Aorta (tissue), 5 donors: ENCODE results near the gene CLCNKA. TPM values are rescaled to one million over a fixed set of nuclear protein-coding genes. Genes with fewer than 3 reads are reported as not detected.

Experiments
- ATAC-seq: fragments of 200-7000 bp; cut with Tn5 transposase; one replicate; pipeline ENCODE4 v1.9.1; 2022; ENCODE audit warnings: moderate library complexity; ENCODE audit not compliant: low FRiP score
- DNase-seq, 2 donors: peaks; one replicate each; pipeline ENCODE4 v3.0.0-alpha.2; 2020
- H3K27ac ChIP-seq, 2 donors: one replicate each; pipeline ENCODE4 v1.5.1; 2013; ENCODE audit warnings: low read length in 2 of 2, mild to moderate bottlenecking in 2 of 2, moderate library complexity in 2 of 2, control low read depth in 1 of 2, inconsistent platforms in 1 of 2, low read depth in 1 of 2
- H3K27me3 ChIP-seq, 2 donors: one replicate each; pipeline ENCODE4 v1.6.1; 2013; ENCODE audit warnings: control low read depth in 1 of 2, low read length in 1 of 2, mild to moderate bottlenecking in 1 of 2, moderate library complexity in 1 of 2; ENCODE audit not compliant: insufficient read depth in 2 of 2, control insufficient read depth in 1 of 2
- H3K36me3 ChIP-seq, 2 donors: one replicate each; pipeline ENCODE4 v1.6.1; 2013; ENCODE audit warnings: control low read depth in 1 of 2, low read length in 1 of 2, mild to moderate bottlenecking in 1 of 2; ENCODE audit not compliant: insufficient read depth in 2 of 2, control insufficient read depth in 1 of 2
- H3K4me1 ChIP-seq, 2 donors: one replicate each; pipeline ENCODE4 v1.6.1; 2013; ENCODE audit warnings: low read length in 2 of 2, control low read depth in 1 of 2, mild to moderate bottlenecking in 1 of 2, moderate library complexity in 1 of 2; ENCODE audit not compliant: insufficient read depth in 2 of 2, control insufficient read depth in 1 of 2
- H3K4me3 ChIP-seq, 2 donors: one replicate each; pipeline ENCODE4 v1.5.1; 2013; ENCODE audit warnings: low read length in 2 of 2, control low read depth in 1 of 2, mild to moderate bottlenecking in 1 of 2
- H3K9me3 ChIP-seq: one replicate; pipeline ENCODE4 v1.6.1; 2013; ENCODE audit warnings: mild to moderate bottlenecking, low read length; ENCODE audit not compliant: control insufficient read depth
- WGBS, 2 donors: extraction: QIAGEN DNeasy Blood & Tissue Kit; methylation state at CpG; one replicate each; pipeline ENCODE4 v1.1.7; 2013; 5-methylcytosine and 5-hydroxymethylcytosine counted together
- intact Hi-C, 2 donors: fragments of 100-400 bp; cut with DNase I; formaldehyde crosslinking; loops; one replicate each; pipeline versions ENCODE4 v1.14.2 to v1.15.0; 2022
- polyA plus RNA-seq, 2 donors: library from polyadenylated mRNA; stranded (reverse); fragments of 200-250 nt; gene quantifications; one replicate each; pipeline ENCODE4 v1.2.3, GENCODE V29; 2013
- total RNA-seq, 2 donors: library from RNA; stranded (reverse); fragmentation: NEBNext Ultra II Directional; extraction: Animal tissue kit (Norgen Biotek cat#: 25700); gene quantifications; one replicate each; pipeline ENCODE4 v1.2.1, GENCODE V29; 2021
- donor health status: healthy with polysubstance abuse.
- donor health status: Bipolar disorder and iron deficiency.
- donor health status: DM: no; HTN: no; CAD: no.
- donor health status: DM: no; HTN: no; CAD: no.
- donor health status: DM: yes; HTN: yes; CAD: no.

The CLCNKA gene
- total and polyA plus RNA-seq, 4 donors: 1.0 to 4.5 (median 1.3) TPM; not detected in 1

DNA sequence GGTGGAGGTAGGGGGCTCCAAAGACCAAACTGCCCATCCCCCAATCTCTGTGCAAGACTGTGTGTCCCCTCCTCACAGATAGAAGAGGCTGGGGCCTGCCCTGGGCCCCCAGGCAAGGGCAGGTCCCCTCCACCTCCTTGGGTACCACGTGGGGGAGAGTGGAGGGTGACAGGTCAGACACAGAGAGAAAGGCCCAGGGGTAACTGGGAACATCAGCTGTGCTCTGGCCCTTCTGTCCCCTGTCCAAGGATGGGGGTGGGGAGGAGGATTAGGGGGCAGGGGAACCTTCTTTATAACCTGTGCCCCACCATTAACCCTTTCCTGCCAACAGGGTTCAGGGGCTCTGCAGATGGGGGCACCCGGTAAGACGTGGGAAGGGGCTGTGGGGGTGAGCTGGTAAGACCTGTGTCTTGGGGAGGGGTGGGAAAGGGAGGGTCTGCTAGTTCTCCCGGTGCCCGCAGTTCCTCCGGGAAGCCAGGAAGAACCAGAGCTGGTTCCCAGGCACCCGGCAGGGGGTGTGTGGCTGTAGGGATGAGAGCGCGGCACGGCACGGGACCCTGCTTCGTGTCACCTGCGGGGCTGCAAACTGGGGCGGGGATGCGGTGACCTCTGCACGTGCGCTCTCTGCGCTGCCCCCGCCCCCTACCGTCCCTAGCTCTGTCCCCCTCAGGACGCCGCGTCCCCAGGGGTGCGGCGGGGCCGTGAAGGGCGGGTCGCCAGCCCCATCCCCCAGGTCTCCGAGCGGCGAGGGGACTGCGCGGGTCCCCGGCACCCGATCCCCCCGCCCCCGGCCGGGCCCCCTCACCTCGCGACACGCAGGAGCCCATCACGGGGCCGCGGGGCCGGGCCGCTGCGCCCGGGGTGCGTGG is 51.0 kb downstream of the CLCNKA start:
- peak overlapping the region in 1 of 2 donors; percentile 31 for H3K4me3 ChIP-seq
- 13 to 28% methylated on average over 25 to 49 of the region's 49 CpGs for WGBS, 2 donors
- H3K9me3 ChIP-seq: no peaks in the 10 kb centered on the region
- intact Hi-C loops: no loop called here
- H3K27me3 ChIP-seq: no peaks in the 10 kb centered on the region
- no peaks in the 10 kb centered on the region for H3K4me1 ChIP-seq
- H3K27ac ChIP-seq: no peak overlapping the region
- ATAC-seq: no peak
- H3K36me3 ChIP-seq: no peaks in the 10 kb centered on the region
- no peak for DNase-seq

DNA sequence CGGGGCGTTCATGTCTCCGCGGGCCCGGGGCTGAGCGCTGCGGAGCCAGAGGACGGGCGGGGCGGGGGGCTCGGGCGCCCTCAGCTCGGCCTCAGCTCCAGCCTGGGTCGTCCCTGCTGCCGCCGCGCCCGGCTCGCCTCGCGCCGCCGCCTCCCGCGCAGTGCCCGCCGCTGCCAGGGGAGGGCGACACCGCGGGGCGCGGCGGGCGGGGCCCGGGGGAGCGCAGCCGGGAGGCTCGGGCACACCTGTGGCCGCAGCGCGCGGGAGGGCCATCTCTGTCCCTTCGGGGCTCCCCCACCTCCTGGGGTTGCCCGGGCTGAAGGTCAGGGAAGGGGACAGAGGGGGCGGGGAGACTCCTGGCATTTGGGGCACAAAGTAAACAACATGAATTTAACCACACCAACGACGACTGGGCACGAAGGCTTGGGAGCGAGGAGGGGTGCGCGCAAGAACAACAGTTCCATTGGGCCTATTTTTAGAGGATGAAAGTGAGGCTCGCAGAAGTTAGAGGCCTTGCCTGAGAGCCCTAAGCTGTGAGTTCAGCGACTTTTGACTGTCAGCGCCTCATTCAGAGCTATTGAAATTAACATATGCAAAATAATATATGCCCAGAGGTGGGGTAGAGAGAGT is 51.8 kb downstream of the CLCNKA start, which contains the start of gene FAM131C:
FAM131C (minus strand) TSS at position 162 of the 630 bp plus-strand sequence. CDS start 209 bp downstream, outside the sequence.
- no peak for ATAC-seq
- H3K27me3 ChIP-seq: no peaks in the 10 kb centered on the region
- H3K27ac ChIP-seq: no peak within 1 kb of the TSS

GRCh38 chr1:16074217-16074616 is 52.4 kb downstream of the CLCNKA start:
- intact Hi-C loops: no loop called here
- H3K36me3 ChIP-seq: no peaks in the 10 kb centered on the region
- no peaks in the 10 kb centered on the region for H3K9me3 ChIP-seq
- H3K4me3 ChIP-seq: no peak overlapping the region
- no peak for DNase-seq
- H3K4me1 ChIP-seq: no peaks in the 10 kb centered on the region
- no peaks in the 10 kb centered on the region for H3K27me3 ChIP-seq
- 73 to 75% methylated on average over 5 of the region's 5 CpGs for WGBS, 2 donors
- H3K27ac ChIP-seq: no peak overlapping the region
- no peak for ATAC-seq

More for the DNA sequence above, 51.8 kb downstream of the CLCNKA start, which contains the start of gene FAM131C:
- no peaks in the 10 kb centered on the region for H3K4me1 ChIP-seq
- 2% methylated on average over 27 to 54 of the region's 54 CpGs for WGBS, 2 donors
- intact Hi-C loops: no loop called here
- peak within 1 kb of the TSS in 1 of 2 donors; percentile 31 for H3K4me3 ChIP-seq
- no peaks in the 10 kb centered on the region for H3K36me3 ChIP-seq
- DNase-seq: no peak
- H3K9me3 ChIP-seq: no peaks in the 10 kb centered on the region

DNA sequence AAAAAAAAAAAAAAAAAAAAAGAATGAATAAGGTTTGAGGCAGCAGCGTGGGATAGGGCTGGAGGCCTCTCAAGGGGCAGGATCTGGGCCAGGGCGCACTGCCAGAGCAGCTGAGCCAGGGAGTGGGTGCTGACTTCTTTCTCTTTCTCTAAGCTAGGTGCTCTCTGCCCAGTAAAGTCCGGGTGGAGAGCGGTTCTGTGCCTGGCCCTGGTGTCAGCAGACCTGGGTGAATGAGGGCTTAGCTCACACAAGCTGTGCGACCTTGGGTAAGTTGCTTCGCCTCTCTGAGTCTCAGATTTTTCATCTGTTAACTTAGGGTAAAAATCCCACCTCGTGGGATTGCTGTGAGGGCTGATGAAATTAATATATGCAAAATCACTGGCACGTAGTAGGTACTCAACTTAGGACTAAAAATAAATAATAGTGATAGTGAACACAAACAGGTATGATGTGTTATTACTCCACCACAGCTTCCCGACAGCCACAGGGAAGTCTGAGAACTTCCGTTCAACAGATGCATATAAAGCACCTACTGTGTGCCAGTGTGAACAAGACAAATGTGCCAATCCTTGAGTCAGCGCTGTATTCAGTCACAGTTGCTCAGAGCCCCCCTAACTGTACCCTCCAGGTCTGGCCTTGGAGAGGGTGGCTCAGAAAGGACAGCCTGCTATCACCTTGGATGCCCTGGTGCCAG is 53.6 kb downstream of the CLCNKA start:
- intact Hi-C loops: loop anchor here (5.0 kb wide), 2 partner anchors 167 to 287 kb away; no protein-coding TSS in a partner anchor
- Histone ChIP-seq H3K4me1 (no peaks in the 10 kb centered on the region), H3K4me3 (no peak overlapping the region), H3K9me3 (no peaks in the 10 kb centered on the region), H3K27me3 (no peaks in the 10 kb centered on the region), H3K27ac (no peak overlapping the region), H3K36me3 (no peaks in the 10 kb centered on the region)
- WGBS, 2 donors: 42 to 45% methylated on average over 11 of the region's 11 CpGs
- ATAC-seq (peak; percentile 30), DNase-seq (peak; percentile 86 to 93)

GRCh38 chr1:16076031-16076864 is 54.4 kb downstream of the CLCNKA start:
- WGBS, 2 donors: 83 to 92% methylated on average over 13 to 14 of the region's 14 CpGs
- H3K36me3 ChIP-seq: no peaks in the 10 kb centered on the region
- no peaks in the 10 kb centered on the region for H3K4me1 ChIP-seq
- H3K27me3 ChIP-seq: no peaks in the 10 kb centered on the region
- no peak overlapping the region for H3K4me3 ChIP-seq
- H3K9me3 ChIP-seq: no peaks in the 10 kb centered on the region
- H3K27ac ChIP-seq: no peak overlapping the region
- intact Hi-C loops: loop anchor here (5.0 kb wide), 2 partner anchors 166 to 286 kb away; no protein-coding TSS in a partner anchor
- DNase-seq: peak in 1 of 2 donors; percentile 66
- no peak for ATAC-seq

DNA sequence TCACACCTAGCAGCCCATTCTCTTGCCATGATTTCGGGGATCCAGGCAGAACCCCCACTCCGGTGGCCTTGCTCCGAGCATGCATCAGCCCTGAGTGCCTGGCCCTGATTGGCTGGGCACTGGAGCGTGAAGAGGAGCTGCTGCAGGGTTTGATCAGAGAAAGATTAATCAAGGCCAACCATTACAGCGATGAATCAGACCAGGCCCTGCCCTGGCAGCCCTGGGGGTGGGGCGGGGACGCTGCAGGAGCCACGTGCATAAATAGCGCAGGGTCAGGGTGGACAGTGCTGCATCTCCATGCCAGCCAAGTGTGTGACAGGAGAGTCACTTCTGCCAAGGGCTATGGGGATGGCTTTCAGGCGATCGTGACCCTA is 55.0 kb downstream of the CLCNKA start:
- no peaks in the 10 kb centered on the region for H3K9me3 ChIP-seq
- no peaks in the 10 kb centered on the region for H3K27me3 ChIP-seq
- 83 to 89% methylated on average over 11 of the region's 11 CpGs for WGBS, 2 donors
- no peak overlapping the region for H3K4me3 ChIP-seq
- H3K4me1 ChIP-seq: no peaks in the 10 kb centered on the region
- intact Hi-C loops: loop anchor here (5.0 kb wide), 2 partner anchors 165 to 285 kb away; no protein-coding TSS in a partner anchor
- H3K36me3 ChIP-seq: no peaks in the 10 kb centered on the region
- H3K27ac ChIP-seq: no peak overlapping the region
- no peak for ATAC-seq
- DNase-seq: no peak

GRCh38 chr1:16077406-16078245 is 55.8 kb downstream of the CLCNKA start:
- H3K36me3 ChIP-seq: no peaks in the 10 kb centered on the region
- no peak for ATAC-seq
- WGBS, 2 donors: 82 to 84% methylated on average over 12 of the region's 12 CpGs
- intact Hi-C loops: loop anchor here (2.0 to 5.0 kb wide), 3 partner anchors 111 to 285 kb away; no protein-coding TSS in a partner anchor
- DNase-seq: no peak
- H3K4me1 ChIP-seq: no peaks in the 10 kb centered on the region
- H3K9me3 ChIP-seq: no peaks in the 10 kb centered on the region
- H3K4me3 ChIP-seq: no peak overlapping the region
- no peaks in the 10 kb centered on the region for H3K27me3 ChIP-seq
- H3K27ac ChIP-seq: no peak overlapping the region
